CD4-positive, alpha-beta T cell treated with Interleukin-4 for 1 hour (primary cell): ENCODE results near the gene CMIP.
"Not testable (repeated sequence)": the region's sequence is repeated elsewhere in the genome, so short reads cannot be mapped to it uniquely, and the experiment has no call there.

Experiments used
- DNase-seq, 2 donors: peaks; one replicate each; pipeline ENCODE4 v3.0.0-alpha.2; 2020 to 2022

CMIP gene

GRCh38 chr16:81444448-81445121 is at the start of gene CMIP:
Gene CMIP (plus strand): TSS chr16:81444808.
- DNase-seq: peak; percentile 84

- no peak for DNase-seq
These were observed 49.5 kb upstream of the CMIP start for GRCh38 chr16:81394966-81395655.

GRCh38 chr16:81397058-81397878 is 47.3 kb upstream of the CMIP start:
- no peak for DNase-seq

- no peak for DNase-seq
These were observed 46.6 kb upstream of the CMIP start for GRCh38 chr16:81397879-81398520.

- no peak for DNase-seq
These were observed 44.7 kb upstream of the CMIP start for GRCh38 chr16:81399909-81400308.

- no peak for DNase-seq
These were observed 43.3 kb upstream of the CMIP start for GRCh38 chr16:81401035-81401950.

- no peak for DNase-seq
These were observed 41.4 kb upstream of the CMIP start for GRCh38 chr16:81403208-81403600.

- peak; percentile 78 to 80 for DNase-seq
These were observed 40.8 kb upstream of the CMIP start for GRCh38 chr16:81403601-81404391.

GRCh38 chr16:81405002-81405401 is 39.6 kb upstream of the CMIP start:
- DNase-seq: not testable (repeated sequence)

- DNase-seq: no peak
These were observed 38.9 kb upstream of the CMIP start for GRCh38 chr16:81405702-81406113.

- DNase-seq: no peak
These were observed 36.1 kb upstream of the CMIP start for GRCh38 chr16:81408409-81408950.

- no peak for DNase-seq
These were observed 35.5 kb upstream of the CMIP start for GRCh38 chr16:81409016-81409556.

GRCh38 chr16:81410643-81411293 is 33.8 kb upstream of the CMIP start:
- DNase-seq: no peak

GRCh38 chr16:81413245-81413990 is 31.2 kb upstream of the CMIP start:
- DNase-seq: no peak

GRCh38 chr16:81415751-81416150 is 28.9 kb upstream of the CMIP start:
- no peak for DNase-seq

GRCh38 chr16:81416749-81417148 is 27.9 kb upstream of the CMIP start:
- no peak for DNase-seq

- DNase-seq: no peak
These were observed 27.4 kb upstream of the CMIP start for GRCh38 chr16:81417210-81417609.

GRCh38 chr16:81419806-81420205 is 24.8 kb upstream of the CMIP start:
- DNase-seq: no peak

GRCh38 chr16:81421126-81421525 is 23.5 kb upstream of the CMIP start:
- DNase-seq: no peak
